HepG2 (cell line): ENCODE results near the gene DMGDH. TPM values are rescaled to one million over a fixed set of nuclear protein-coding genes. Genes with fewer than 3 reads are reported as not detected.

Experiments
- ARNT2 ChIP-seq: sonication (generic); formaldehyde crosslinking; IDR thresholded peaks from 2 replicates; pipeline ENCODE4 v1.8.0; 2022; ENCODE audit warnings: mild to moderate bottlenecking, low read depth, missing genetic modification reagents, moderate library complexity
- ASH2L ChIP-seq: fragments of 300-600, 200-600 bp; sonication (generic); IDR thresholded peaks from 2 replicates; pipeline ENCODE4 v1.7.0; 2017; ENCODE audit warnings: low read depth, mild to moderate bottlenecking, moderate library complexity, mixed read lengths, low read length; ENCODE audit not compliant: insufficient read length
- BORCS8-MEF2B ChIP-seq: sonication (generic); formaldehyde crosslinking; IDR thresholded peaks from 2 replicates; pipeline ENCODE4 v1.8.0; 2022; ENCODE audit warnings: mild to moderate bottlenecking, missing genetic modification reagents
- FOXP1 ChIP-seq, 2 experiments: fragments of 450-650 bp in 1 of 2; IDR thresholded peaks; 2 replicates each; pipeline ENCODE4 v1.6.1; 2017 to 2018; ENCODE audit warnings: antibody characterized with exemption in 1 of 2
- PCBP2 ChIP-seq: fragments of 200-400 bp; formaldehyde crosslinking; optimal IDR thresholded peaks from 2 replicates; pipeline ENCODE3; 2018; ENCODE audit warnings: low read length, low read depth; ENCODE audit not compliant: poor library complexity, severe bottlenecking
- RCOR2 ChIP-seq: IDR thresholded peaks from 2 replicates; pipeline ENCODE4 v1.6.1; 2016; ENCODE audit warnings: missing biosample characterization, missing genetic modification reagents
- RNF2 ChIP-seq: fragments of 450-650 bp; conservative IDR thresholded peaks from 2 replicates; pipeline ENCODE4 v1.6.1; 2016; ENCODE audit warnings: low read depth
- SIN3A ChIP-seq: IDR thresholded peaks from 2 replicates; pipeline ENCODE4 v1.6.1; 2011; ENCODE audit warnings: low read depth, mild to moderate bottlenecking, control low read depth, low read length, borderline replicate concordance
- SMARCC2 ChIP-seq: fragments of 450-650 bp; IDR thresholded peaks from 2 replicates; pipeline ENCODE4 v1.6.1; 2017; ENCODE audit warnings: antibody characterized with exemption, mild to moderate bottlenecking
- SP4 ChIP-seq: sonication (generic); formaldehyde crosslinking; IDR thresholded peaks from 2 replicates; pipeline ENCODE4 v1.8.1; 2023; ENCODE audit warnings: mild to moderate bottlenecking, missing genetic modification reagents
- ZNF276 ChIP-seq: sonication (generic); formaldehyde crosslinking; IDR thresholded peaks from 2 replicates; pipeline ENCODE4 v1.4.0; 2020; ENCODE audit warnings: mild to moderate bottlenecking, low read depth, missing genetic modification reagents
- ZNF367 ChIP-seq: sonication (generic); formaldehyde crosslinking; IDR thresholded peaks from 2 replicates; pipeline ENCODE4 v1.4.0; 2020; ENCODE audit warnings: missing genetic modification reagents, borderline replicate concordance
- ZNF670 ChIP-seq: sonication (generic); formaldehyde crosslinking; IDR thresholded peaks from 2 replicates; pipeline ENCODE4 v1.8.0; 2022; ENCODE audit warnings: mild to moderate bottlenecking, missing genetic modification reagents, borderline replicate concordance
- ZNF737 ChIP-seq: sonication (generic); formaldehyde crosslinking; IDR thresholded peaks from 2 replicates; pipeline ENCODE4 v1.5.0; 2020; ENCODE audit warnings: missing genetic modification reagents, mild to moderate bottlenecking, borderline replicate concordance
- ZNF766 ChIP-seq: sonication (generic); formaldehyde crosslinking; IDR thresholded peaks from 2 replicates; pipeline ENCODE4 v1.5.0; 2020; ENCODE audit warnings: missing genetic modification reagents, borderline replicate concordance
- polyA plus RNA-seq, 8 experiments: library from polyadenylated mRNA; depleted of rRNA in 3 of 8; stranded (reverse) in 7 of 8; unstranded in 1 of 8; fragments of >200 nt; fragmentation: Illumina TruSeq in 4 of 8; extraction: Trizol in 4 of 8; gene quantifications; 2 replicates each; pipeline versions ENCODE4 v1.2.1 to v1.2.3, GENCODE V29; 2011 to 2016; ENCODE audit warnings: low read depth in 4 of 8, missing spikeins in 1 of 8, mixed read lengths in 1 of 8; ENCODE audit not compliant: insufficient read depth in 1 of 8
- total RNA-seq, 5 experiments: library from RNA; depleted of rRNA; stranded (reverse); fragments of >200 nt; fragmentation: Illumina TruSeq; extraction: Trizol; gene quantifications; 2 replicates each; pipeline ENCODE4 v1.2.3, GENCODE V29; 2016; ENCODE audit warnings: low read depth in 1 of 5
- TF ChIP-seq, protein P1 (sequence below): sonication (generic); formaldehyde crosslinking; IDR thresholded peaks from one replicate; pipeline ENCODE4 v1.5.1; 2020; ENCODE audit warnings: mild to moderate bottlenecking, missing genetic modification reagents; ENCODE audit errors: not compliant biosample characterization
- TF ChIP-seq, protein P2 (sequence below): sonication (generic); formaldehyde crosslinking; IDR thresholded peaks from 2 replicates; pipeline ENCODE4 v1.4.0; 2020; ENCODE audit warnings: missing genetic modification reagents; ENCODE audit errors: not compliant biosample characterization

Gene DMGDH
- total and polyA plus RNA-seq, 2 of the 13 experiments (the other 11 are each of a cell fraction or from before 2014, with no cell fraction given): 3.6 to 7.9 TPM

- TF ChIP-seq, protein P1, sequence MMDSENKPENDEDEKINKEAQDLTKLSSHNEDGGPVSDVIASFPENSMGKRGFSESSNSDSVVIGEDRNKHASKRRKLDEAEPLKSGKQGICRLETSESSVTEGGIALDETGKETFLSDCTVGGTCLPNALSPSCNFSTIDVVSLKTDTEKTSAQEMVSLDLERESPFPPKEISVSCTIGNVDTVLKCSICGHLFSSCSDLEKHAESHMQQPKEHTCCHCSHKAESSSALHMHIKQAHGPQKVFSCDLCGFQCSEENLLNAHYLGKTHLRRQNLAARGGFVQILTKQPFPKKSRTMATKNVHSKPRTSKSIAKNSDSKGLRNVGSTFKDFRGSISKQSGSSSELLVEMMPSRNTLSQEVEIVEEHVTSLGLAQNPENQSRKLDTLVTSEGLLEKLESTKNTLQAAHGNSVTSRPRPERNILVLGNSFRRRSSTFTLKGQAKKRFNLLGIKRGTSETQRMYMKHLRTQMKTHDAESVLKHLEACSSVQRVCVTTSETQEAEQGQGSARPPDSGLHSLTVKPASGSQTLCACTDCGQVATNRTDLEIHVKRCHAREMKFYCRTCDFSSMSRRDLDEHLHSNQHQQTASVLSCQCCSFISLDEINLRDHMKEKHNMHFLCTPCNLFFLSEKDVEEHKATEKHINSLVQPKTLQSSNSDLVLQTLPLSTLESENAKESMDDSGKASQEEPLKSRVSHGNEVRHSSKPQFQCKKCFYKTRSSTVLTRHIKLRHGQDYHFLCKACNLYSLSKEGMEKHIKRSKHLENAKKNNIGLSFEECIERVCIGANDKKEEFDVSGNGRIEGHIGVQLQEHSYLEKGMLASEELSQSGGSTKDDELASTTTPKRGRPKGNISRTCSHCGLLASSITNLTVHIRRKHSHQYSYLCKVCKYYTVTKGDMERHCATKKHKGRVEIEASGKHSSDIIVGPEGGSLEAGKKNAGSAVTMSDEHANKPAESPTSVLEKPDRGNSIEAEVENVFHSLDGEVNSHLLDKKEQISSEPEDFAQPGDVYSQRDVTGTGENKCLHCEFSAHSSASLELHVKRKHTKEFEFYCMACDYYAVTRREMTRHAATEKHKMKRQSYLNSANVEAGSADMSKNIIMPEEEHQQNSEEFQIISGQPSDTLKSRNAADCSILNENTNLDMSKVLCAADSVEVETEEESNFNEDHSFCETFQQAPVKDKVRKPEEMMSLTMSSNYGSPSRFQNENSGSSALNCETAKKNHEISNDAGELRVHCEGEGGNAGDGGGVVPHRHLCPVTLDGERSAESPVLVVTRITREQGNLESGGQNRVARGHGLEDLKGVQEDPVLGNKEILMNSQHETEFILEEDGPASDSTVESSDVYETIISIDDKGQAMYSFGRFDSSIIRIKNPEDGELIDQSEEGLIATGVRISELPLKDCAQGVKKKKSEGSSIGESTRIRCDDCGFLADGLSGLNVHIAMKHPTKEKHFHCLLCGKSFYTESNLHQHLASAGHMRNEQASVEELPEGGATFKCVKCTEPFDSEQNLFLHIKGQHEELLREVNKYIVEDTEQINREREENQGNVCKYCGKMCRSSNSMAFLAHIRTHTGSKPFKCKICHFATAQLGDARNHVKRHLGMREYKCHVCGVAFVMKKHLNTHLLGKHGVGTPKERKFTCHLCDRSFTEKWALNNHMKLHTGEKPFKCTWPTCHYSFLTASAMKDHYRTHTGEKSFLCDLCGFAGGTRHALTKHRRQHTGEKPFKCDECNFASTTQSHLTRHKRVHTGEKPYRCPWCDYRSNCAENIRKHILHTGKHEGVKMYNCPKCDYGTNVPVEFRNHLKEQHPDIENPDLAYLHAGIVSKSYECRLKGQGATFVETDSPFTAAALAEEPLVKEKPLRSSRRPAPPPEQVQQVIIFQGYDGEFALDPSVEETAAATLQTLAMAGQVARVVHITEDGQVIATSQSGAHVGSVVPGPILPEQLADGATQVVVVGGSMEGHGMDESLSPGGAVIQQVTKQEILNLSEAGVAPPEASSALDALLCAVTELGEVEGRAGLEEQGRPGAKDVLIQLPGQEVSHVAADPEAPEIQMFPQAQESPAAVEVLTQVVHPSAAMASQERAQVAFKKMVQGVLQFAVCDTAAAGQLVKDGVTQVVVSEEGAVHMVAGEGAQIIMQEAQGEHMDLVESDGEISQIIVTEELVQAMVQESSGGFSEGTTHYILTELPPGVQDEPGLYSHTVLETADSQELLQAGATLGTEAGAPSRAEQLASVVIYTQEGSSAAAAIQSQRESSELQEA (CRISPR knock-in tag): peak; percentile 25
- TF ChIP-seq RCOR2 (CRISPR knock-in tag) (peak; percentile 76; the same call in 1 of the 2 replicates), FOXP1 (IDR thresholded peaks at IDR 0.05) (no peak), FOXP1 (CRISPR knock-in tag; IDR thresholded peaks at IDR 0.05) (no peak), ZNF766 (CRISPR knock-in tag) (no peak), ZNF670 (CRISPR knock-in tag) (no peak), RNF2 (0 out of 2 replicates have a peak, but pooled peaks have one; percentile 34), ARNT2 (CRISPR knock-in tag) (peak; percentile 51; the same call in 1 of the 2 replicates), ZNF367 (no peak), ZNF276 (peak; percentile 76; the same call in 1 of the 2 replicates), SIN3A (no peak), ZNF737 (CRISPR knock-in tag) (0 out of 2 replicates have a peak, but pooled peaks have one; percentile 57), SMARCC2 (no peak), SP4 (CRISPR knock-in tag) (0 out of 2 replicates have a peak, but pooled peaks have one; percentile 13), PCBP2 (no peak), ASH2L (peak; percentile 67), BORCS8-MEF2B (CRISPR knock-in tag) (0 out of 2 replicates have a peak, but pooled peaks have one; percentile 28)
- TF ChIP-seq, protein P2, sequence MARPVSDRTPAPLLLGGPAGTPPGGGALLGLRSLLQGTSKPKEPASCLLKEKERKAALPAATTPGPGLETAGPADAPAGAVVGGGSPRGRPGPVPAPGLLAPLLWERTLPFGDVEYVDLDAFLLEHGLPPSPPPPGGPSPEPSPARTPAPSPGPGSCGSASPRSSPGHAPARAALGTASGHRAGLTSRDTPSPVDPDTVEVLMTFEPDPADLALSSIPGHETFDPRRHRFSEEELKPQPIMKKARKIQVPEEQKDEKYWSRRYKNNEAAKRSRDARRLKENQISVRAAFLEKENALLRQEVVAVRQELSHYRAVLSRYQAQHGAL (CRISPR knock-in tag): no peak
Measured at GRCh38 chr5:79069488-79070349, at the start of gene DMGDH, which contains the start of gene BHMT2 (continued).
